Astrocyte of the spinal cord (primary cell): ENCODE results near the gene RNGTT.

Experiments
- DNase-seq: peaks from one replicate; pipeline ENCODE4 v3.0.0; 2011; ENCODE audit warnings: low read depth, low spot score
- H3K4me3 ChIP-seq: 2 replicates; pipeline ENCODE4 v1.5.1; 2011; ENCODE audit warnings: low read depth, mild to moderate bottlenecking, low read length, moderate library complexity
- CTCF ChIP-seq: IDR thresholded peaks from 2 replicates; pipeline ENCODE4 v1.5.1; 2012; ENCODE audit warnings: low read depth, mild to moderate bottlenecking, low read length, inconsistent platforms
- in situ Hi-C: cut with HindIII; loops from 2 replicates; pipeline ENCODE4 v1.10.0; 2017; ENCODE audit warnings: low sequenced_read_pairs

RNGTT gene

GRCh38 chr6:88574031-88574430 lies 389.4 kb downstream of the RNGTT start:
- in situ Hi-C loops: no loop called here
- H3K4me3 ChIP-seq: no peak overlapping the region
- no peak for TF ChIP-seq CTCF
- DNase-seq: no peak

GRCh38 chr6:88573561-88573960 lies 389.9 kb downstream of the RNGTT start:
- in situ Hi-C loops: no loop called here
- DNase-seq: no peak
- no peak overlapping the region for H3K4me3 ChIP-seq
- TF ChIP-seq CTCF: no peak

GRCh38 chr6:88572449-88573139 lies 390.8 kb downstream of the RNGTT start:
- H3K4me3 ChIP-seq: no peak overlapping the region
- TF ChIP-seq CTCF: no peak
- in situ Hi-C loops: no loop called here
- DNase-seq: no peak

- no peak for DNase-seq
- in situ Hi-C loops: no loop called here
- TF ChIP-seq CTCF: no peak
- H3K4me3 ChIP-seq: no peak overlapping the region
Measured at GRCh38 chr6:88569959-88570358, 393.5 kb downstream of the RNGTT start.

- TF ChIP-seq CTCF: no peak
- in situ Hi-C loops: no loop called here
- H3K4me3 ChIP-seq: no peak overlapping the region
- DNase-seq: no peak
Measured at GRCh38 chr6:88567696-88568095, 395.7 kb downstream of the RNGTT start.

GRCh38 chr6:88566746-88567534 lies 396.5 kb downstream of the RNGTT start:
- no peak for DNase-seq
- in situ Hi-C loops: no loop called here
- no peak overlapping the region for H3K4me3 ChIP-seq
- TF ChIP-seq CTCF: no peak
